Keratinocyte (primary cell): ENCODE data around the gene MGAT5.
A peak's percentile ranks its signal among the peaks of the same experiment; 100 is the strongest.

ENCODE experiments used
- CTCF ChIP-seq, 3 experiments: IDR thresholded peaks in 1 of 3; conservative IDR thresholded peaks in 1 of 3; optimal IDR thresholded peaks in 1 of 3; 2 replicates in 2 of 3; 3 replicates in 1 of 3; pipeline versions ENCODE3 to v1.5.1; 2011; ENCODE audit warnings: low read length in 3 of 3, mild to moderate bottlenecking in 3 of 3, moderate library complexity in 2 of 3, control low read depth in 1 of 3, inconsistent platforms in 1 of 3; ENCODE audit not compliant: insufficient read depth in 2 of 3; ENCODE audit errors: extremely low read depth in 1 of 3
- EZH2 ChIP-seq: IDR thresholded peaks from one replicate; pipeline ENCODE4 v1.6.1; 2012; ENCODE audit warnings: inconsistent platforms, mild to moderate bottlenecking, low read length, moderate library complexity

DNA sequence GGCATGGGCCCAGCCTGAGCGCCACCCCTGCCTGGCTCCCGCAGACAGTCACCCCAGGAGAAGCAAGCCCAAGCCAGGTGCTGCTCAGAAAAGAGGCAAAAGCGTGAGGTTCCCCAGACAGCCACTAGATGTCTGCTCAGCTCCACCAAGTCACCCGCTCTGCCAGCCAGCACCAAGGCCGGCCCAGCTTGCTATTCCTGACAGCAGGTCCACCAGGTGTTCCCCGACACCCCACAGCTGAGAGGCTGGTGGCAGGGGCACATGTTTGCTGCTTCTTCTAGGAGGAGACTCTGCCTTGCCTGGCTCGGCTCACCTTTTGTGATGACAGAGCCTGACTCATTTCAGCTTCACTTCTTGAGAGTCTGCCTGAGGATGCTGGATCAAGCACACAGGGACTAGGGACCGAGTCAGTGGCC is 206.7 kb downstream of the MGAT5 start:
- TF ChIP-seq CTCF (optimal IDR thresholded peaks at IDR 0.05 in 1 of 3, IDR thresholded peaks at IDR 0.05 in 1 of 3, conservative IDR thresholded peaks at IDR 0.05 in 1 of 3; ENCODE audit: extremely low read depth in 1 of 3, insufficient read depth in 2 of 3, low read length in 3 of 3) (peak; percentile 72 to 92 (median 83)), EZH2 (no peak)
